Measurements from ENCODE around the gene COL21A1. TPM values are rescaled to one million over a fixed set of nuclear protein-coding genes. Genes with fewer than 3 reads are reported as not detected.

The COL21A1 gene
- total RNA-seq, 3 donors from 2014 or later (not counting 1 experiment from before 2014, with no cell fraction given): not detected

DNA sequence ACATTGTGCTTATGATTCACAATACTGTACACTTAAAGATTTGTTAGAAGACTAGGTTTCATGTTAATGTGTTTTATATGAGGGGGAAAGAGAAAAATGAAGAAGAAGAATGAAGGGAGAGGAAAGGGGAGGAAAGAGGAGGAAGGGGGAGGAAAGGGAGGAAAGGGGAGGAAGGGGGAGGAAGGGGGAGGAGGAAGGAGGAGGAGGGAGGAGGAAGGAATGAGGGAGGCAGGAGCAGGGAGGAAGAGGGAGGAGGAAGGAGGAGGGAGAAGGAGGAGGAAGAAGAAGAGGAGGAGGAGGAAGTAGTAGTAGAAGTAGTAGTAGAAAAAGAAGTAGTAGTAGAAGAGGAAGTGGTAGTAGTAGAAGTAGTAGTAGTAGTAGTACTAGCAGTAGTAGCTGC is 70.6 kb downstream of the COL21A1 start:
- Mint-ChIP-seq H3K9me3 (peaks cover 20 to 35% of the 10 kb centered on the region in 2 donors), H3K27me3 (ENCODE audit: low read depth in 2 of 2) (no peaks in the 10 kb centered on the region), H3K4me3 (no peak overlapping the region), H3K27ac (no peak overlapping the region), H3K4me1 (no peaks in the 10 kb centered on the region), H3K36me3 (peaks cover 15% of the 10 kb centered on the region)
- Histone ChIP-seq H3K36me3 (ENCODE audit: control insufficient read depth, insufficient read depth, low read length) (no peaks in the 10 kb centered on the region), H3K9me3 (ENCODE audit: control insufficient read depth, insufficient read depth, low read length) (peaks cover 3% of the 10 kb centered on the region), H3K4me1 (ENCODE audit: control insufficient read depth, insufficient read depth, low read length) (no peaks in the 10 kb centered on the region), H3K27me3 (ENCODE audit: control insufficient read depth, insufficient read depth, low read length) (no peaks in the 10 kb centered on the region), H3K27ac (ENCODE audit: low read length) (no peak overlapping the region), H3K4me3 (ENCODE audit: low read length) (no peak overlapping the region)
- TF ChIP-seq, protein P1, sequence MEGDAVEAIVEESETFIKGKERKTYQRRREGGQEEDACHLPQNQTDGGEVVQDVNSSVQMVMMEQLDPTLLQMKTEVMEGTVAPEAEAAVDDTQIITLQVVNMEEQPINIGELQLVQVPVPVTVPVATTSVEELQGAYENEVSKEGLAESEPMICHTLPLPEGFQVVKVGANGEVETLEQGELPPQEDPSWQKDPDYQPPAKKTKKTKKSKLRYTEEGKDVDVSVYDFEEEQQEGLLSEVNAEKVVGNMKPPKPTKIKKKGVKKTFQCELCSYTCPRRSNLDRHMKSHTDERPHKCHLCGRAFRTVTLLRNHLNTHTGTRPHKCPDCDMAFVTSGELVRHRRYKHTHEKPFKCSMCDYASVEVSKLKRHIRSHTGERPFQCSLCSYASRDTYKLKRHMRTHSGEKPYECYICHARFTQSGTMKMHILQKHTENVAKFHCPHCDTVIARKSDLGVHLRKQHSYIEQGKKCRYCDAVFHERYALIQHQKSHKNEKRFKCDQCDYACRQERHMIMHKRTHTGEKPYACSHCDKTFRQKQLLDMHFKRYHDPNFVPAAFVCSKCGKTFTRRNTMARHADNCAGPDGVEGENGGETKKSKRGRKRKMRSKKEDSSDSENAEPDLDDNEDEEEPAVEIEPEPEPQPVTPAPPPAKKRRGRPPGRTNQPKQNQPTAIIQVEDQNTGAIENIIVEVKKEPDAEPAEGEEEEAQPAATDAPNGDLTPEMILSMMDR (IDR thresholded peaks at IDR 0.05): no peak
- intact Hi-C loops (cut with micrococcal nuclease): no loop called here
- DNase-seq: no peak
- ATAC-seq: no peak

DNA sequence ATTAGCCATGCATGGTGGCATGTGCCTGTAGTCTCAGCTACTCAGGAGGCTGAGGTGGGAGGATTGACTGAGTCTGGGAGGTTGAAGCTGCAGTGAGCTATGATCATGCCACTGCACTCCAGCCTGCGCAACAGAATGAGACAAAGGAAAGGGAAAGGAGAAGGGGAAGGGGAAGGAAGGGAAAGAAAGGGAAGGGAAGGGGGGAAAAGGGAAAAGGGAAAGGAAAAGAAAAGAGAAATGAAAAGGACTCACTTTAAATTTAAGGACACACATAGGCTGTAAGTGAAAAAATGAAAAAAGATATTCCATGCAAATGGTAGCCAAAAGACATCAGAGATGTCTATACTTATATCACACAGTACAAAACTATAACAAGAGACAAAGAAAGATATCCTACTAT is 74.2 kb downstream of the COL21A1 start:
- TF ChIP-seq, protein P1 (IDR thresholded peaks at IDR 0.05): no peak
- no peaks in the 10 kb centered on the region for H3K27me3 ChIP-seq (ENCODE audit: control insufficient read depth, insufficient read depth, low read length)
- intact Hi-C loops (cut with micrococcal nuclease): no loop called here
- no peaks in the 10 kb centered on the region for H3K36me3 ChIP-seq (ENCODE audit: control insufficient read depth, insufficient read depth, low read length)
- peaks cover 3% of the 10 kb centered on the region for H3K9me3 ChIP-seq (ENCODE audit: control insufficient read depth, insufficient read depth, low read length)
- Mint-ChIP-seq H3K9me3 (peaks cover 28 to 45% of the 10 kb centered on the region in 2 donors), H3K4me3 (no peak overlapping the region), H3K4me1 (no peaks in the 10 kb centered on the region), H3K27ac (no peak overlapping the region), H3K36me3 (peaks cover 18% of the 10 kb centered on the region), H3K27me3 (ENCODE audit: low read depth in 2 of 2) (no peaks in the 10 kb centered on the region)
- no peaks in the 10 kb centered on the region for H3K4me1 ChIP-seq (ENCODE audit: control insufficient read depth, insufficient read depth, low read length)
- DNase-seq (no peak), ATAC-seq (no peak)
- no peak overlapping the region for H3K27ac ChIP-seq (ENCODE audit: low read length)
- no CpG with 5 or more reads among the region's 1 CpG for WGBS (ENCODE audit: insufficient coverage)
- no peak overlapping the region for H3K4me3 ChIP-seq (ENCODE audit: low read length)

DNA sequence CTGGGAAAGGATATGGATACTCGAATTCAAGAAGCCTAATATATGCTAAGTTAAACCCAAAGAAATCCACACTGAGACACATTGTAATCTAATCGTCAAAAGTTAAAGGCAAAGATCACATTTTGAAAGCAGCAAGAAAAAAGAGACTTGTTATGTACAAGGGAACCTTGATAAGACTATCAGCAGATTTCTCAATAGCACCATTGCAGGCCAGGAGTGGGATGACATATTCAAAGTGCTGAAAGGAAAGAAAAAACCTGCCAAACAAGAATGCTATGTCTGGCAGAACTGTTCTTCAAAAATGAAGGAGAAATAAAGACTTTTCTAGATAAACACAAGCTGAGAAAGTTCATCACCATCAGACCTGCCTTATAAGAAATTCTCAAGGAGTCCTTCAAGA is 75.2 kb downstream of the COL21A1 start:
- peaks cover 29 to 46% of the 10 kb centered on the region in 2 donors for H3K9me3 Mint-ChIP-seq
- no peak overlapping the region for H3K27ac ChIP-seq (ENCODE audit: low read length)
- intact Hi-C loops (cut with micrococcal nuclease): no loop called here

DNA sequence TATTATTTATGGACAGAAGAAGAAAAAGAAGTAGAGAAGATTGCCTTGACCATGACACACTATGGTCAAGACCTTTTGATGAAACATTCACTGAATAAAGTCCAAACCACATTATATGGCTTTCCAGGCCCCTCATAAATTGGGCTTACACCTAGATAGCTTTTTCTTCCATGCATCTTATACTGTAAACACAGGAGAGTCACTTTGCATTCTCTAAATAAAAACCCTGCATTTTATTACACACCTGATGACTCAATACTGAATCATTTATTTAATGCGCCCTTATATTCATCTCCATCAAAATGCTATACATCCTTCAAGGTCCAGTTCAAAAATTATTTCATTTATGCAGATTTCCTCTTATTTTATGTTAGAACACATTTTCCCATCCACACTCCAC is 78.0 kb downstream of the COL21A1 start:
- Histone ChIP-seq H3K4me3 (ENCODE audit: low read length) (no peak overlapping the region), H3K9me3 (ENCODE audit: control insufficient read depth, insufficient read depth, low read length) (peaks cover 3% of the 10 kb centered on the region), H3K36me3 (ENCODE audit: control insufficient read depth, insufficient read depth, low read length) (no peaks in the 10 kb centered on the region), H3K4me1 (ENCODE audit: control insufficient read depth, insufficient read depth, low read length) (no peaks in the 10 kb centered on the region), H3K27me3 (ENCODE audit: control insufficient read depth, insufficient read depth, low read length) (no peaks in the 10 kb centered on the region), H3K27ac (ENCODE audit: low read length) (no peak overlapping the region)
- TF ChIP-seq, protein P1 (IDR thresholded peaks at IDR 0.05): no peak
- WGBS (ENCODE audit: insufficient coverage): 92% methylated on average over 1 of the region's 1 CpG
- intact Hi-C loops (cut with micrococcal nuclease): no loop called here
- DNase-seq (no peak), ATAC-seq (no peak)
- peaks cover 18% of the 10 kb centered on the region for H3K36me3 Mint-ChIP-seq
- peaks cover 23 to 34% of the 10 kb centered on the region in 2 donors for H3K9me3 Mint-ChIP-seq
- no peak overlapping the region for H3K4me3 Mint-ChIP-seq
- H3K27me3 Mint-ChIP-seq (ENCODE audit: low read depth in 2 of 2): no peaks in the 10 kb centered on the region
- H3K27ac Mint-ChIP-seq: no peak overlapping the region
- no peaks in the 10 kb centered on the region for H3K4me1 Mint-ChIP-seq

More for the DNA sequence above, 75.2 kb downstream of the COL21A1 start:
- peaks cover 18% of the 10 kb centered on the region for H3K36me3 Mint-ChIP-seq
- no peaks in the 10 kb centered on the region for H3K4me1 Mint-ChIP-seq
- H3K36me3 ChIP-seq (ENCODE audit: control insufficient read depth, insufficient read depth, low read length): no peaks in the 10 kb centered on the region
- H3K27me3 ChIP-seq (ENCODE audit: control insufficient read depth, insufficient read depth, low read length): no peaks in the 10 kb centered on the region
- 83% methylated on average over 1 of the region's 2 CpGs for whole genome bisulfite sequencing (ENCODE audit: insufficient coverage)
- H3K4me3 ChIP-seq (ENCODE audit: low read length): no peak overlapping the region
- ATAC-seq (no peak), DNase-seq (no peak)
- peaks cover 3% of the 10 kb centered on the region for H3K9me3 ChIP-seq (ENCODE audit: control insufficient read depth, insufficient read depth, low read length)
- no peak overlapping the region for H3K27ac Mint-ChIP-seq
- no peak overlapping the region for H3K4me3 Mint-ChIP-seq
- H3K27me3 Mint-ChIP-seq (ENCODE audit: low read depth in 2 of 2): no peaks in the 10 kb centered on the region
- TF ChIP-seq, protein P1 (IDR thresholded peaks at IDR 0.05): no peak
- no peaks in the 10 kb centered on the region for H3K4me1 ChIP-seq (ENCODE audit: control insufficient read depth, insufficient read depth, low read length)

All from natural killer cell (primary cell).